NCI-H748 (cell line): ENCODE data around the gene SNRPD2.
"Not testable (repeated sequence)": the region's sequence is repeated elsewhere in the genome, so short reads cannot be mapped to it uniquely, and the experiment has no call there.

Experiments used
- DNase-seq: peaks from one replicate; lab custom pipeline; 2025; ENCODE audit not compliant: unreplicated experiment; lab: John Stamatoyannopoulos, UW

SNRPD2 gene

GRCh38 chr19:45705115-45705514 lies 13.4 kb upstream of the SNRPD2 start:
- no peak for DNase-seq

- DNase-seq = no peak
Observed at GRCh38 chr19:45701676-45702075, 9.9 kb upstream of the SNRPD2 start.

- peak; percentile 81 for DNase-seq
Observed at GRCh38 chr19:45693106-45693788, 1.5 kb upstream of the SNRPD2 start.

DNA sequence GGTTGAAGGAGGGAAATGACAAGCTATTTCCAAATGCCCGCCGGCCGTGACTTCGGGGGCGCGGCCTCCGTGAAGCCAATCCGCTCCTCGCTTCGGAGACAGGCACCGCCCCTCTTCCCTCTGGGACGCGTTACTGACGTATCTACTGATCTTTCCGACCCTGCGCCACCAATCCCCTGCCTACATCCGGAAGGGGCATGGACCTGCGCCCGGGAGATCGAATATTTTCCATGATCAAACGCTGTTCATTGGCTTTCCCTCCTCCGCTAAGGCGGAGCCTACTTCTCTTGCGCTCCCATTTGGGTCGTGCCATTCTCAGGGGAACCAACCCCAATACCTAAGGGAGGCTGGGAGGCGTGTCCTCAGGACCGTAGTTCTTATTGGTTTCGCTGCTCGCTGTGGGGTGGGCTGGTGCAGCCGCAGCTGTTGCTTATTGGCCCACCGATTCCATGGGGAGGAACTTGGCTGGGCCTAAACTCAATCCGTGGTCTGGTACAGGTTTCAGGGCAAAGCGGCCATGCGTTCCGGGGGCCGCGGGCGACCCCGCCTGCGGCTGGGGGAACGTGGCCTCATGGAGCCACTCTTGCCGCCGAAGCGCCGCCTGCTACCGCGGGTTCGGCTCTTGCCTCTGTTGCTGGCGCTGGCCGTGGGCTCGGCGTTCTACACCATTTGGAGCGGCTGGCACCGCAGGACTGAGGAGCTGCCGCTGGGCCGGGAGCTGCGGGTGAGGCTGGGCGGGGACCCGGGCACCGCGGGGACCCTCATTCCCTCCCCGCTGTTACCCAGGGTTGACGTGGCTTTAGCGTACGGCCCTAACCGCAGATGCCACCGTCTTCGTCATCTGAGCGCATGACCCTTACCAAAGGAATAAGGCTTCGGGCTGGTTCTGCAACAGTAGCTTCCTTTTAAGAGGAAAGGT lies 693 bp upstream of the SNRPD2 start, which contains the start of gene QPCTL:
Gene QPCTL, plus strand, starts transcription at position 480 of the 919 bp plus-strand sequence. Its CDS starts 38 bp downstream, at position 518.
- DNase-seq = peak; percentile 100

DNA sequence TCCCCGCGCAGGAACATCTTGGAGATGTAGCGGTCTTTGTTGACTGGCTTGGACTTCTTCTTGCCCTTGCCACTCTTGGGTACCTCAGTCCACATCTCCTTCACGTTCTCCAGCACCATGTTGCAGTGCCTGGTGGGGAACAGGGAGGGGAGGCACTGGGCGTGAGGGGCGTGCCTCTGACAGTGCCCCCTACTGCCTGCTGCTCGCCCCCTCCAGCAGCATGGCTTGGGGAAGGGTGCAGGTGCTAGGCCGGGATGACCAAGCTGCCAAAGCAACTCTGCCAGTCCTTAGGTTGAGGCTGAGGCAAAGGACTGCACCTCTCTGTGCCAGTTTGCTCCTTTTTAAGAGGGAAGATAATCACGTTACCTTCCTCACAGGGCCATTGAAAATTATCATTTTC lies 4.2 kb downstream of the SNRPD2 start:
- DNase-seq = no peak

DNA sequence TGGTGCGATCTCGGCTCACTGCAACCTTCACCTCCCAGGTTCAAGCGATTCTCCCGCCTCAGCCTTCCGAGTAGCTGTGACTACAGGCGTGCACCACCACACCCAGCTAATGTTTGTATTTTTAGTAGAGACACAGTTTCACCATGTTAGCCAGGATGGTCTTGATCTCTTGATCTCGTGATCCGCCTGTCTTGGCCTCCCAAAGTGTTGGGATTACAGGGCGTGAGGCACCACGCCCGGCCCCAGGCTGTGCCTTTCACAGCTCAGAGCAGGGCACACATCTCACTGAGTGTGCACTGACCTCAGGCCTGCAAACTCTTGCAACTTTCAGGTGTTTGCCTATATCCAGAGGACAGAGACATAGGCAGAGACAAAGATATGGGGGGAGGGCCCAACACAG lies 6.7 kb downstream of the SNRPD2 start:
- not testable (repeated sequence) for DNase-seq

DNA sequence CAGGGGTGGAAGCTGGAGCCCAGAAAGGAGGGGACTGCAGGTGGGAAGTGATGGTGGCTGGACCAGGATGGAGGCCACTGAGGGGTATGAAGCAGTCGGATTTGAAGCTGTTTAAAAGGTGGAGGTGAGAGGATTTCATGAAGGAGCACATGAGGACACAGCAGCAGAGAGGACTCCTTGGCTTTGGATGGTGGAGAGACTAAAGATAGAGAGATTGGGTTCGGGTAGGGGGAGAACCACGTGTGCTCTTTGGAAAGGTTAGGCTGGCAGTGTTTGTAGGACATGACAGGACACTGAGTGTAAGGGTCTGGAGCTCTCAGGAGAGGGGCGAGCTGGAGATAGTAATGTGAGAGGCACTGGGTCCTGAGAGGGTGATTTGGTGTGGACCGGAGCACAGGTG lies 8.8 kb downstream of the SNRPD2 start:
- no peak for DNase-seq

- DNase-seq = no peak
Observed at GRCh38 chr19:45682117-45682516, 9.6 kb downstream of the SNRPD2 start.

DNA sequence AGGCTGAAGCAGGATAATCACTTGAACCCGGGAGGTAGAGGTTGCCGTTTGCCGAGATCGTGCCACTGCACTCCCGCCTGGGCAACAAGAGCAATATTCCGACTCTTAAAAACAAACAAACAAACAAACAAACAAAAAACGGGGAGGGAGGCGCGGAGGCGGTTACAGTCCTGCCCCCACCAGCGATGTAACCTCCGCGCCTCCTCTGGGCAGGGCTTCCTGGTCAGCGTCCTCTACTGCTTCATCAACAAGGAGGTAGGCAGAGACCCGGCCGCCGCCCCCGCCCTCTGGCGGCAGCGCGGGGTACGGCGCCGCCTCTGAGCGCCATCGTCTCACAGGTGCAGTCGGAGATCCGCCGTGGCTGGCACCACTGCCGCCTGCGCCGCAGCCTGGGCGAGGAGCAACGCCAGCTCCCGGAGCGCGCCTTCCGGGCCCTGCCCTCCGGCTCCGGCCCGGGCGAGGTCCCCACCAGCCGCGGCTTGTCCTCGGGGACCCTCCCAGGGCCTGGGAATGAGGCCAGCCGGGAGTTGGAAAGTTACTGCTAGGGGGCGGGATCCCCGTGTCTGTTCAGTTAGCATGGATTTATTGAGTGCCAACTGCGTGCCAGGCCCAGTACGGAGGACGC lies 10.2 kb downstream of the SNRPD2 start:
- DNase-seq = peak; percentile 87

GRCh38 chr19:45677351-45678230 lies 14.2 kb downstream of the SNRPD2 start:
- DNase-seq = peak; percentile 98

- DNase-seq = peak; percentile 76
Observed at GRCh38 chr19:45676851-45677263, 14.9 kb downstream of the SNRPD2 start.

GRCh38 chr19:45674946-45675345 lies 16.8 kb downstream of the SNRPD2 start:
- peak; percentile 38 for DNase-seq

GRCh38 chr19:45670670-45671453 lies 20.9 kb downstream of the SNRPD2 start:
- DNase-seq = peak; percentile 61

- DNase-seq = peak; percentile 46
Observed at GRCh38 chr19:45668342-45668871, 23.3 kb downstream of the SNRPD2 start.

GRCh38 chr19:45667620-45668341 lies 24.0 kb downstream of the SNRPD2 start, which contains the start of gene GIPR:
Gene GIPR, plus strand, starts transcription at chr19:45668221. Its CDS starts 1,300 bp downstream, at chr19:45669521.
- DNase-seq = peak; percentile 59

- DNase-seq = no peak
Observed at GRCh38 chr19:45664575-45664974, 27.2 kb downstream of the SNRPD2 start.

- DNase-seq = no peak
Observed at GRCh38 chr19:45663800-45664199, 28.0 kb downstream of the SNRPD2 start.

- DNase-seq = no peak
Observed at GRCh38 chr19:45660636-45661035, 31.1 kb downstream of the SNRPD2 start.
